SK-N-SH (cell line): Measurements from ENCODE around the gene PPP1R9B. TPM values are rescaled to one million over a fixed set of nuclear protein-coding genes. Genes with fewer than 3 reads are reported as not detected.

Experiments used
- CTCF ChIA-PET: fragments of 300-600, 350-600 bp; formaldehyde crosslinking; extraction: SDS; loops from one replicate; lab custom pipeline; 2021; lab: Yijun Ruan, JAX
- POLR2A ChIA-PET: fragments of 350-600 bp; sonication (Branson Sonifier 250); formaldehyde crosslinking; extraction: SDS; loops from one replicate; lab custom pipeline; 2020; ENCODE audit warnings: antibody characterized with exemption, inconsistent platforms; lab: Yijun Ruan, JAX
- DNase-seq: peaks from one replicate; pipeline ENCODE4 v3.0.0; 2012
- H2AFZ ChIP-seq: fragments of 200-600 bp; sonication (generic); 2 replicates; pipeline ENCODE4 v1.8.1; 2016; ENCODE audit warnings: antibody characterized with exemption, mild to moderate bottlenecking, low read depth
- H3F3A ChIP-seq: fragments of 200-600 bp; sonication (generic); replicated peaks from 2 replicates; pipeline ENCODE3; 2016; ENCODE audit warnings: antibody characterized with exemption, mild to moderate bottlenecking; ENCODE audit not compliant: insufficient read depth
- H3K27ac ChIP-seq, 2 experiments: fragments of 200-500 bp in 1 of 2; fragments of 200-600 bp in 1 of 2; sonication (Bioruptor generic) in 1 of 2; sonication (generic), shearing (Covaris generic) in 1 of 2; 2 replicates each; pipeline versions ENCODE4 v1.5.1 to v1.6.1; 2014 to 2016; ENCODE audit warnings: low read depth in 2 of 2, inconsistent platforms in 1 of 2, low read length in 1 of 2, mild to moderate bottlenecking in 1 of 2, mixed read lengths in 1 of 2
- H3K27me3 ChIP-seq: fragments of 200-600 bp; sonication (generic), shearing (Covaris generic); 2 replicates; pipeline ENCODE4 v1.6.1; 2016; ENCODE audit warnings: mixed run types; ENCODE audit not compliant: insufficient read depth
- H3K36me3 ChIP-seq, 2 experiments: fragments of 200-500 bp in 1 of 2; fragments of 200-600 bp in 1 of 2; sonication (Bioruptor generic) in 1 of 2; sonication (generic) in 1 of 2; replicated peaks in 1 of 2; 2 replicates each; pipeline versions ENCODE3 to v1.5.1; 2014 to 2016; ENCODE audit warnings: low read length in 1 of 2, mild to moderate bottlenecking in 1 of 2; ENCODE audit not compliant: insufficient read depth in 2 of 2, control insufficient read depth in 1 of 2
- H3K4me1 ChIP-seq, 2 experiments: fragments of 200-500 bp in 1 of 2; fragments of 200-600 bp in 1 of 2; sonication (Bioruptor generic) in 1 of 2; sonication (generic), shearing (Covaris generic) in 1 of 2; 2 replicates each; pipeline versions ENCODE4 v1.5.1 to v1.6.1; 2014 to 2016; ENCODE audit warnings: low read depth in 1 of 2, low read length in 1 of 2, mixed run types in 1 of 2; ENCODE audit not compliant: insufficient read depth in 2 of 2, control insufficient read depth in 1 of 2
- H3K4me2 ChIP-seq: fragments of 200-600 bp; sonication (generic), shearing (Covaris generic); 2 replicates; pipeline ENCODE4 v1.6.1; 2017; ENCODE audit warnings: mixed run types
- H3K4me3 ChIP-seq, 2 experiments: fragments of 200-500 bp in 1 of 2; fragments of 200-600 bp in 1 of 2; sonication (Bioruptor generic) in 1 of 2; sonication (generic), shearing (Covaris generic) in 1 of 2; 2 replicates each; pipeline versions ENCODE4 v1.5.1 to v1.8.1; 2014 to 2016; ENCODE audit warnings: low read depth in 2 of 2, inconsistent platforms in 1 of 2, low read length in 1 of 2, mild to moderate bottlenecking in 1 of 2, mixed read lengths in 1 of 2, moderate library complexity in 1 of 2
- H3K79me2 ChIP-seq: fragments of 200-600 bp; sonication (generic); 2 replicates; pipeline ENCODE4 v1.8.1; 2017; ENCODE audit warnings: mild to moderate bottlenecking; ENCODE audit not compliant: insufficient read depth
- H3K9ac ChIP-seq: fragments of 200-600 bp; sonication (generic); 2 replicates; pipeline ENCODE4 v1.6.1; 2017; ENCODE audit warnings: mixed run types
- H3K9me2 ChIP-seq: fragments of 200-600 bp; sonication (generic); 2 replicates; pipeline ENCODE4 v1.6.1; 2017; ENCODE audit warnings: mixed run types
- H3K9me3 ChIP-seq: fragments of 200-600 bp; sonication (generic); 2 replicates; pipeline ENCODE4 v1.6.1; 2017; ENCODE audit warnings: mixed run types, mild to moderate bottlenecking, moderate library complexity
- H4K20me1 ChIP-seq: fragments of 200-600 bp; sonication (generic); 2 replicates; pipeline ENCODE4 v1.6.1; 2017; ENCODE audit warnings: mild to moderate bottlenecking, mixed run types; ENCODE audit not compliant: insufficient read depth
- CHD2 ChIP-seq: fragments of 150-350 bp; IDR thresholded peaks from 2 replicates; pipeline ENCODE4 v1.6.1; 2018; ENCODE audit warnings: low read length; ENCODE audit not compliant: partially characterized antibody
- EP300 ChIP-seq, 2 experiments: IDR thresholded peaks; 2 replicates each; pipeline versions ENCODE4 v1.4.0 to v1.6.1; 2012; ENCODE audit warnings: borderline replicate concordance in 1 of 2, low read depth in 1 of 2, low read length in 1 of 2
- FOXJ3 ChIP-seq: sonication (generic); formaldehyde crosslinking; IDR thresholded peaks from 2 replicates; pipeline ENCODE4 v1.5.1; 2020; ENCODE audit warnings: mild to moderate bottlenecking, missing genetic modification reagents
- FOXM1 ChIP-seq: IDR thresholded peaks from 2 replicates; pipeline ENCODE4 v1.4.0; 2012; ENCODE audit warnings: low read depth, mild to moderate bottlenecking
- JUND ChIP-seq: IDR thresholded peaks from 2 replicates; pipeline ENCODE4 v1.4.0; 2012
- MEF2A ChIP-seq: IDR thresholded peaks from 2 replicates; pipeline ENCODE4 v1.4.0; 2012; ENCODE audit warnings: low read depth, borderline replicate concordance
- POLR2AphosphoS5 ChIP-seq: IDR thresholded peaks from 2 replicates; pipeline ENCODE4 v1.6.1; 2012; ENCODE audit warnings: low read depth, low read length
- RCOR1 ChIP-seq: fragments of 150-350 bp; IDR thresholded peaks from 2 replicates; pipeline ENCODE4 v1.6.1; 2017; ENCODE audit warnings: antibody characterized with exemption, low read length
- SMC3 ChIP-seq: IDR thresholded peaks from 2 replicates; pipeline ENCODE4 v1.6.1; 2012; ENCODE audit warnings: low read depth, low read length, improper control_type of control experiment
- TCF12 ChIP-seq: IDR thresholded peaks from 2 replicates; pipeline ENCODE4 v1.4.0; 2012
- TEAD4 ChIP-seq: IDR thresholded peaks from 2 replicates; pipeline ENCODE4 v1.4.0; 2012; ENCODE audit warnings: mild to moderate bottlenecking, borderline replicate concordance; ENCODE audit not compliant: insufficient read depth
- WGBS: methylation state at CpG from one replicate; pipeline ENCODE4 v1.1.6; 2017; ENCODE audit warnings: low lambda C conversion rate; 5-methylcytosine and 5-hydroxymethylcytosine counted together
- polyA plus RNA-seq, 3 experiments: library from polyadenylated mRNA; depleted of rRNA; stranded (reverse); fragments of >200 nt; gene quantifications; 2 replicates each; pipeline ENCODE4 v1.2.3, GENCODE V29; 2012
- TF ChIP-seq, protein P1 (sequence below): fragments of 150-350 bp; IDR thresholded peaks from 2 replicates; pipeline ENCODE4 v1.6.1; 2016; ENCODE audit warnings: mild to moderate bottlenecking, low read depth, low read length
- TF ChIP-seq, protein P2 (sequence below): IDR thresholded peaks from 2 replicates; pipeline ENCODE4 v1.4.0; 2012; ENCODE audit warnings: low read depth, borderline replicate concordance
- TF ChIP-seq, protein P3 (sequence below): IDR thresholded peaks from 2 replicates; pipeline ENCODE4 v1.6.1; 2012; ENCODE audit warnings: mild to moderate bottlenecking, low read depth, low read length, moderate library complexity
- TF ChIP-seq, protein P4 (sequence below): IDR thresholded peaks from 2 replicates; pipeline ENCODE4 v1.4.0; 2012; ENCODE audit warnings: low read depth, borderline replicate concordance

PPP1R9B gene
- polyA plus RNA-seq, 1 of the 3 experiments (the other 2 are of a cell fraction), result 35.2 TPM

DNA sequence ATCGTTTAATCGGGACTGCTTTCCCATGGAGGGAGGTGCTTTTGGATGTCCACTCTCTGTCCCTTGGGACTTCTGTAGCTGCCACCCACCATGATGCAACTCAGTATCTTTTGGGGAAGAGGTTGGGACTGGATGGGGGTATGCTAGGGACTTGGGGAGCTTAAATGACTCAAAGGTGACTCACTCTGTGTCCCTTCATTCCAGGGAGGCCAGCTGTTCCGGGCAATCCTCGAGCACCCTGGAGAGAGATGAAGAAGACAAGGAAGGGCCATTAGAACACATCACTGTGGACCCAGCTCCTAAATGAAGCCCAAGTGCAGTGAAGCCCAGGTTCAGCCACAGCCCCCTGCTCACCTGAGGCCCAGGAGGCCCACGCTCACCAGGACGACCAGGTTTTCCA is 46.3 kb upstream of the PPP1R9B start (continued):
- TF ChIP-seq, protein P1, sequence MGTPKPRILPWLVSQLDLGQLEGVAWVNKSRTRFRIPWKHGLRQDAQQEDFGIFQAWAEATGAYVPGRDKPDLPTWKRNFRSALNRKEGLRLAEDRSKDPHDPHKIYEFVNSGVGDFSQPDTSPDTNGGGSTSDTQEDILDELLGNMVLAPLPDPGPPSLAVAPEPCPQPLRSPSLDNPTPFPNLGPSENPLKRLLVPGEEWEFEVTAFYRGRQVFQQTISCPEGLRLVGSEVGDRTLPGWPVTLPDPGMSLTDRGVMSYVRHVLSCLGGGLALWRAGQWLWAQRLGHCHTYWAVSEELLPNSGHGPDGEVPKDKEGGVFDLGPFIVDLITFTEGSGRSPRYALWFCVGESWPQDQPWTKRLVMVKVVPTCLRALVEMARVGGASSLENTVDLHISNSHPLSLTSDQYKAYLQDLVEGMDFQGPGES, result no peak
- TF ChIP-seq CHD2, result no peak
- no peak for TF ChIP-seq EP300 (IDR thresholded peaks at IDR 0.05; ENCODE audit: borderline replicate concordance in 1 of 2, low read depth in 1 of 2, low read length in 1 of 2)
- TF ChIP-seq, protein P2, sequence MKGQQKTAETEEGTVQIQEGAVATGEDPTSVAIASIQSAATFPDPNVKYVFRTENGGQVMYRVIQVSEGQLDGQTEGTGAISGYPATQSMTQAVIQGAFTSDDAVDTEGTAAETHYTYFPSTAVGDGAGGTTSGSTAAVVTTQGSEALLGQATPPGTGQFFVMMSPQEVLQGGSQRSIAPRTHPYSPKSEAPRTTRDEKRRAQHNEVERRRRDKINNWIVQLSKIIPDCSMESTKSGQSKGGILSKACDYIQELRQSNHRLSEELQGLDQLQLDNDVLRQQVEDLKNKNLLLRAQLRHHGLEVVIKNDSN, result no peak
- no peak for TF ChIP-seq RCOR1
- TF ChIP-seq, protein P3, sequence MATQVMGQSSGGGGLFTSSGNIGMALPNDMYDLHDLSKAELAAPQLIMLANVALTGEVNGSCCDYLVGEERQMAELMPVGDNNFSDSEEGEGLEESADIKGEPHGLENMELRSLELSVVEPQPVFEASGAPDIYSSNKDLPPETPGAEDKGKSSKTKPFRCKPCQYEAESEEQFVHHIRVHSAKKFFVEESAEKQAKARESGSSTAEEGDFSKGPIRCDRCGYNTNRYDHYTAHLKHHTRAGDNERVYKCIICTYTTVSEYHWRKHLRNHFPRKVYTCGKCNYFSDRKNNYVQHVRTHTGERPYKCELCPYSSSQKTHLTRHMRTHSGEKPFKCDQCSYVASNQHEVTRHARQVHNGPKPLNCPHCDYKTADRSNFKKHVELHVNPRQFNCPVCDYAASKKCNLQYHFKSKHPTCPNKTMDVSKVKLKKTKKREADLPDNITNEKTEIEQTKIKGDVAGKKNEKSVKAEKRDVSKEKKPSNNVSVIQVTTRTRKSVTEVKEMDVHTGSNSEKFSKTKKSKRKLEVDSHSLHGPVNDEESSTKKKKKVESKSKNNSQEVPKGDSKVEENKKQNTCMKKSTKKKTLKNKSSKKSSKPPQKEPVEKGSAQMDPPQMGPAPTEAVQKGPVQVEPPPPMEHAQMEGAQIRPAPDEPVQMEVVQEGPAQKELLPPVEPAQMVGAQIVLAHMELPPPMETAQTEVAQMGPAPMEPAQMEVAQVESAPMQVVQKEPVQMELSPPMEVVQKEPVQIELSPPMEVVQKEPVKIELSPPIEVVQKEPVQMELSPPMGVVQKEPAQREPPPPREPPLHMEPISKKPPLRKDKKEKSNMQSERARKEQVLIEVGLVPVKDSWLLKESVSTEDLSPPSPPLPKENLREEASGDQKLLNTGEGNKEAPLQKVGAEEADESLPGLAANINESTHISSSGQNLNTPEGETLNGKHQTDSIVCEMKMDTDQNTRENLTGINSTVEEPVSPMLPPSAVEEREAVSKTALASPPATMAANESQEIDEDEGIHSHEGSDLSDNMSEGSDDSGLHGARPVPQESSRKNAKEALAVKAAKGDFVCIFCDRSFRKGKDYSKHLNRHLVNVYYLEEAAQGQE, result 0 out of 2 replicates have a peak, but pooled peaks have one; percentile 25
- no peak for TF ChIP-seq FOXJ3 (CRISPR knock-in tag)
- TF ChIP-seq SMC3, result no peak
- no peak for TF ChIP-seq TEAD4
- no peak for TF ChIP-seq POLR2AphosphoS5
- TF ChIP-seq, protein P4, sequence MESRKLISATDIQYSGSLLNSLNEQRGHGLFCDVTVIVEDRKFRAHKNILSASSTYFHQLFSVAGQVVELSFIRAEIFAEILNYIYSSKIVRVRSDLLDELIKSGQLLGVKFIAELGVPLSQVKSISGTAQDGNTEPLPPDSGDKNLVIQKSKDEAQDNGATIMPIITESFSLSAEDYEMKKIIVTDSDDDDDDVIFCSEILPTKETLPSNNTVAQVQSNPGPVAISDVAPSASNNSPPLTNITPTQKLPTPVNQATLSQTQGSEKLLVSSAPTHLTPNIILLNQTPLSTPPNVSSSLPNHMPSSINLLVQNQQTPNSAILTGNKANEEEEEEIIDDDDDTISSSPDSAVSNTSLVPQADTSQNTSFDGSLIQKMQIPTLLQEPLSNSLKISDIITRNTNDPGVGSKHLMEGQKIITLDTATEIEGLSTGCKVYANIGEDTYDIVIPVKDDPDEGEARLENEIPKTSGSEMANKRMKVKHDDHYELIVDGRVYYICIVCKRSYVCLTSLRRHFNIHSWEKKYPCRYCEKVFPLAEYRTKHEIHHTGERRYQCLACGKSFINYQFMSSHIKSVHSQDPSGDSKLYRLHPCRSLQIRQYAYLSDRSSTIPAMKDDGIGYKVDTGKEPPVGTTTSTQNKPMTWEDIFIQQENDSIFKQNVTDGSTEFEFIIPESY, result no peak
- no peak for TF ChIP-seq FOXM1

DNA sequence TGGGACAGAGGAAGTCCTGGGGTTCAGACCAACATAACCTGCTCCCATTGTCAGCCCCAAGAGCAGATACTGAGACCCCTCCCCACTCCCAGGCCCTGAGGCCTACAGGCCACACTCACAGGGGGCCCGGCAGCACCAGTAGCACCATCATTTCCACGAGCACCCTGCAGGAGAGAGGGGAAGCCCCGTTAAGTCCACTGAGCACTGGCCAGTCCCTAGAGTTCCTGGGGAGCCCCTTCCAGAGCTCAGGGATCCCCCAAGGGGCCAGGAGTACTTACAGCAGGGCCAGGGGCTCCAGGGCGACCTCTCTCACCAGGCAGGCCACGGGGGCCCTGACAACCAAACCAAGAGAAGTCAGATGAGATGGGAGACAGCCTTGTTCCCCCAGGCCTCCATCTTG is 45.6 kb upstream of the PPP1R9B start:
- Histone ChIP-seq H4K20me1 (peaks cover 100% of the 10 kb centered on the region), H3K9ac (peak overlapping the region; percentile 99; the same call in 1 of the 2 replicates), H3F3A (peaks cover 89% of the 10 kb centered on the region), H3K79me2 (peaks cover 99% of the 10 kb centered on the region), H3K4me3 (no peak overlapping the region), H3K9me2 (no peaks in the 10 kb centered on the region), H3K9me3 (no peaks in the 10 kb centered on the region), H2AFZ (no peak overlapping the region), H3K4me2 (peak overlapping the region; percentile 89; the same call in 1 of the 2 replicates), H3K27me3 (no peaks in the 10 kb centered on the region), H3K36me3 (peaks cover 81 to 84% of the 10 kb centered on the region in 2 experiments), H3K4me1 (peaks cover 24 to 50% of the 10 kb centered on the region in 2 experiments; a peak in 3 of 4 replicates), H3K27ac (peak overlapping the region in 1 of 2 experiments; percentile 100; a peak in 3 of 4 replicates)
- POLR2A ChIA-PET, result interaction anchor here (1.0 kb wide), 1 partner anchor 18 kb away, joined by 4 read pairs; no protein-coding TSS in a partner anchor
- CTCF ChIA-PET, result interaction anchor here (0.9 to 13.8 kb wide), 13 partner anchors 10 to 128 kb away, joined by 3 to 463 read pairs (median 5); partner anchors contain the start of genes SGCA and TMEM92
- DNase-seq, result no peak
- TF ChIP-seq MEF2A (no peak), TCF12 (no peak), JUND (no peak), CHD2 (no peak), FOXM1 (no peak)
- TF ChIP-seq, protein P2, result no peak
- TF ChIP-seq, protein P1, result no peak
- 80% methylated on average over 1 of the region's 5 CpGs for WGBS
